SW 1271 (cell line): ENCODE measurements around the gene PRPF38A.

Source experiments
- DNase-seq, 2 experiments: peaks; one replicate each; lab custom pipeline; 2025; lab: John Stamatoyannopoulos, UW

Gene PRPF38A

DNA sequence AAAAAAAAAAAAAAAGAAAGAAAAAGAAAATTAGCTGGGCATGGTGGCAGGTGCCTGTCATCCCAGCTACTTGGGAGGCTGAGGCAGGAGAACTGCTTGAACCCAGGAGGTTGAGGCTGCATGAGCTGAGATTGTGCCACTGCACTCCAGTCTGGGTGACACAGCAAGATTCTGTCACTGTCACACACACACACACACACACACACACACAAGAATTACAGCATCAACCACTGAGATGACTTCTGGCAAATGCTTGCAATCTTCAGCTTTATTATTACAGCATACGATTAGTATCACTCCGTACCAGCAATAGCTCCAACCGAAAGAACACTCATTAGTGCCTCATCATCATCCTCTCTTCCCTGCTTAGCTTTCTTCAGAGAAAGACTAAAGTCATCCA lies 4.8 kb upstream of the PRPF38A start:
- no peak for DNase-seq

DNA sequence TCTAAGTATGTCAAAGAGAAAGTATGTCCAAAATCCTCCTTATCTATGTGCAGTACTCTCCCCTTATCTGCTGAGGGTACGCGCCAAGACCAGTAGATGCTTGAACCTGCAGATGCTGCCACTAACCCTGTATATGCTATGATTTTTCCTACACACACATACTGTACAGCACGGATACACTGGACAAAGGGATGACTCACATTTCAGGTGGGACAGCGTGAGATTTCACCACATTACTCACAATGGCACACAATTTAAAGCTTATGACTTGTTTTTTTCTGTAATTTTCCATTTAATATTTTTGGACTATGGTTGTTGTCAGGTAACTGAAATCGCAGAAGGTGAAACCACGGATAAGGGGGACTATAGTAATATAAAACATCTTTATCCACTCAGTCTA lies 4.3 kb upstream of the PRPF38A start:
- DNase-seq = no peak

DNA sequence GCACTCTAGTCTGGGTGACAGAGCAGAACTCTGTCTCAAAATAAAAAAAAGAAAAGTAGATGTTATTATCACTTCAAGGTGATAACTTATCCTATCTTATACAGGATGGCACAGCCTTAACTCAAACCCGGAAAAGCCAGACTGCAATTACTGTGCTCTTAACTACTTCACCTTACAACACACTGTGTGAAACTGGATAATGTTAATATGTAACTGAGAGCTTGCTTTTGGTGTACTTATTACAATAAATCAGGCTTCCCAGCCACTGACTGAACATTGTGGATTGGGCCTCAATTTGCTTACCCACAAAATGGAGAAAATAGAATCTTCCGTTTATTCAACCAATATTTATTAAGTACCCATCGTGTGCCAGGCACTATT lies 1.6 kb upstream of the PRPF38A start:
- no peak for DNase-seq

DNA sequence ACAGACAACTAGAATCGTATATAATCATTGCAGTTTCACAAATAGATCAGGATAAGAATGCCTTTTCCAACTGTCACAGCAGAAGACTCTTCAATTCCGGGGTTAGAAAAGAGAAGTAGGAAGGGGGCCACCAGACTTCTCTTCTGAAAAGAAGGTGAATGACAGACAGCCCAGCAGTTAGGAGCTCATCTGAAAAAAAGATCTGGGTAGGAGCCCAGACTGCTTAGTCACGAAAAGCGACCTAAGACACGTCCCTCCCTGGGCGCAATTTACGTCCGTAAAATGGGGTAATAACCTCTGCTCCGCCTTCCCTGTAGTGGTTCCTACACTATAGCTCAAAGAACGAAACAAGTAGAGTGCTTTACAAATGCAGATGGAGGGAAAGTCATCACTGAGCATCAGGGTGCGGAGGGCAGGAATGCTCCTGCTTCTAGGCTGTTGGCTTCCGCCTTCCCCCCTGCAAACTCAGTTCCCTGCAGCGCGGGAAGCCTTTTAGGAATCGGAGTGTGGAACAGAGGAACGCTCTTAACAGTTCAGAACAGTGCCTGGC lies 761 bp upstream of the PRPF38A start:
- DNase-seq = peak in 1 of 2 experiments; percentile 53

DNA sequence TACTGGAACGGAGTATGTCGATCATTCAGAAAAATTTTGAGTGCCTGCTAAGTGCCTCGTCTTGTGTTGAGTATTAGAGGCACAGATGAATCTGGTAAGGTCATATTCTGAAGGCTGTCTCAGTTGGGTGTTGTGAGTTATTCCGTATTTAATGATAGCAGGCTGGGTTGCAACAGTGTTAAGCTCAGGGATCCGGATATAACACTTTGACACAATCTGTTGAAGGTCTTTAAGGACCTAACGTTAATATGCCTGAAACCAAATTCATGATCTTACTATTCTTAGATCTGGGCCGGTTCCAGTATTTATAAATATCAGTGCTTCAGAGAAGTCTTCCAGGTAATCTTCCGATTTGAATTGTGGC lies 555 bp downstream of the PRPF38A start:
- no peak for DNase-seq

DNA sequence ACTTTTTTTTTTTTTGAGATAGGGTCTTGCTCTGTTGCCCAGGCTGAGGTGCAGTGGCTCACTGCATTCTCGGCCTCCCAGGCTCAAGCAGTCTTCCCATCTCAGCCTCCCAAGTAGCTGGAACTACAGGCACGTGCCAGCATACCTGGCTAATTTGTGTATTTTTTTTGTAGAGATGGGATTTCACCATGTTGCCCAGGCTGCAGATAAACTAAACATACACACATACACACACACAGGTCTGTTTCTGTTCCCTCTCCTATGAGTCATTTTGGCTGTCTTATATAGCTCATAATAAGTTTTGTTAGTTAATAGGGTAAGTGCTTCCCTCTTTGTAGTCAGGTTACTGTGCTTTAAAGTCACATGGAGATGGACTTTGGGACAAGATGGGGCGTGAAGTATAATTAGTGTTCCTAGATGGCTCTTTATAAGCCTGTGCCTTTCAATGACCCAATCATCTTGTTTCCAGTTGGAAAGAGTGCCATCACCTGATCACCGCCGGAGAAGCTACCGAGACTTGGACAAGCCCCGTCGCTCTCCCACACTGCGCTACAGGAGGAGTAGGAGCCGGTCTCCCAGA lies 9.1 kb downstream of the PRPF38A start:
- no peak for DNase-seq

DNA sequence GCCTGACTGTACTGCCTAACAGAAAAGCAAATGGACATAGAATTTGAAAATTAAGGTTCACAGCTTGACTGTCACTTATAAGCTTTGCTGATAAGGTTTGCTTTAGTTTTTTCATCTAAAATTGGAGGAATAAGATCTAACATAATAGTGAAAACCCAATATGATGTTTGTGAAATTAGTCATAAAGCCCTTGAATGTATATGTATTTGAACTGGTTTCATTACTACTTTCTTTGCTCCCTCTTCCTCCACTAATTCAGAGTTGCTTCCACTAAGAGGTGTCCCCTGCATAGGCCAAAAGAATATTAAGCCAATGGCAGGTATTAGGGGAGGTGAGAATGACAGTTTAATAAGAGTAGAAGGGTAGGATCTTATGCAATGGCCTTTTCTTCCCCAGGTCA lies 10.5 kb downstream of the PRPF38A start:
- DNase-seq = no peak

DNA sequence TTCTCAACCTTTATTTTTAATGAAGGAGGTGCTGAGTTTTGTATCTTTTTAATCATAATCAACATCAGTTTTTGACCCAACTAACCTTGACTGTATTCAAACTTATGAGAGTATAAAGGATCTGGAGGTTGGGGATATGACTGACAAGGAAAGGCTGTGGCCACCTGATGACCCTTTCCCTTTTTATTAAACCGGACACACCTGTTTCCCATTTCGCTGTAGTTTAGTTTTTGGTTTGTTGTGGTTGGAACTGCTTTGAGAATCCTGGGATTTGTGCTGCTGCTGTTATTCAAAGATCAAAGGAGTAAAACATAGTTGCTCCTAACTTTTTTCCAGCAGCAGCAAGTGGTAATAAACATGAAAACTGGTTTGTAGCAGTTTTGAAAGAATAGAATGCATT lies 12.4 kb downstream of the PRPF38A start:
- DNase-seq = no peak

DNA sequence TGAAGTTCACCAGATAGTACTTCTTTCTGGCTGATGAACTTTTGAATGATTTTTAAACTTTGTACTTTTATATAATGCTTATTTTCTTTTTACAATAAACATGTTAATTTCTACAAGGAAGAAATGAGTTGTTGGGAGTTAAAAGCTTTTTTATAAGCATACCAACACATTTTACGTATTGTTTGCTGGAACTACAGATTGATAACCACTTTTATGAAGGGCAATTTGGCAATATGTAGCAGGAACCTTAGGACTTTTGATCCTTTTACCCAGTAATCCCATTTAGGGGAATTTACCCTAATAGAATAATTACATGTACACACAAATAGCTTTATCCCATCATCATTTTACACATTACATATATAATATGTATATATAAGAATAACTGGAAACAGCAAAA lies 16.3 kb downstream of the PRPF38A start:
- no peak for DNase-seq

DNA sequence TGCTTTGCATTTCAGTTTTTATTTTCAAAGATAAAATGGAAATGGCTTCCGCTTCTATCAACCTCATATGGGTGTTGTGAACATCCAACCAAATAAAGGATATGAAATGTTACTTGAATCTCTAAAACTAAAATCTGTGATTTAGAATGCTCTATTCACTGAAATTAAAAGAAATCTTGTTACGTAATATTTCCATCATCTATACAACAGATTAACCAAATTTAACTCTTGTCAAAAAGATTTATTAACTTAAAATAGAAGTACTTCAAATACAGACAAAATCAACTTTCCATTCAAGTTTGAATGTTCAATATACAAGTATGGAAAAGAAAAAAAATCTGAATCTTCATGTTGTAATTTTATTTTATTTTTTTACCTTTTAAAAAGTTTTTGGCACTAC lies 18.7 kb downstream of the PRPF38A start:
- DNase-seq = no peak

DNA sequence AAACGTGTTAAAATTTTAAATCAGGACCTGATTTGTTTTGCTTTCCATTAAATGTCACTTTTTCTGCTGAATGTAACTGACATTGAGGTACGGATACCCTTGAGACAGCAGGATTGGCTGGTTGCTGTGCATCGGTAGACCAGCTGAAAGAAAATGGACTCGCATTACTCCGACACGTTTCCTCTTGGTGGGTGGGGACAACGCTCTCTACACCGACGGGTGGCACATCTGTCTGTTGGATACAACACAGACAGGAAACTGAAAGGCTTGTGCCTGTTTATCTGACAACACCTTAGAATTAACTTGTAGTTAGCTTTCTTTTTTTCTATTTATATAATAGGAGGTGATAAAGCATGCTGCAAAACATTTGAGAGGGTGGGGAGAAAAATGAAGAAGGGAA lies 19.4 kb downstream of the PRPF38A start:
- no peak for DNase-seq

DNA sequence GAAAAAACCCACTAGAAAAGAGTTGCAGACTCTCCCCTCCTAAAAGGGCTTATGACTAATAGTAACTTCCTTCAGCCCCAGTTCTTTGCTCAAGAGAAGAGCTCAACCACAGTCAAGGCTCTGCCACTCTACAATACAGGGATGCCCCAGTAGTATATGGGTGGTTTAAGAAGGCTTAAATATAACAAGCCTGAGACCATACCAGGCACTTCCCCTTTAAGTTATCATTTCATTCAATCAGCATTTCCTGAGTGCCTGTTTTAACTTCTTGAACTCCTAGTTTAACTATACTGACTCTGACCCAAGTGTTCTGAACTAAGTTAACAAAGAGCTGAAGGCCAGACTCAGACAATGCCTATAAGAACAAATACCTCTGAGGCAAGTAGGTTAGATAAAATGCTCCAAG lies 19.8 kb downstream of the PRPF38A start:
- no peak for DNase-seq

DNA sequence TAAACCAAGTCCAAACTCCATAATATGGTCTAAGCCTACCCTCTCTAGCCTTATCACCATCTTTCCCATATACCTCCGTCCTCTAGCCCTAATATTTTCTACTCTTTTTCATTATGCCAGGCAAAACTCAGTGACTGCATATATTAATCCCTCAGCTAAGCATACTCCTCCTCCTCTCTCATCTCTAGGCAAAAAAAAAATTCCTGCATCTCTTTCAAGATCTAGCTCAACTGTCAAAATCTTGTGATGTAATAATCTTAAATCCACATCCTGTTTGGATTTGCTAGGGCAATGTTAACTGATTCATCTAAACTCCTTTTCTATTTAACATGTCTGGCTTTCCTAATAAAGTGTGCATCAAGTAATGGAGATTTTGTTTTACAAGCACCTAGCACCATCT lies 20.4 kb downstream of the PRPF38A start:
- no peak for DNase-seq

DNA sequence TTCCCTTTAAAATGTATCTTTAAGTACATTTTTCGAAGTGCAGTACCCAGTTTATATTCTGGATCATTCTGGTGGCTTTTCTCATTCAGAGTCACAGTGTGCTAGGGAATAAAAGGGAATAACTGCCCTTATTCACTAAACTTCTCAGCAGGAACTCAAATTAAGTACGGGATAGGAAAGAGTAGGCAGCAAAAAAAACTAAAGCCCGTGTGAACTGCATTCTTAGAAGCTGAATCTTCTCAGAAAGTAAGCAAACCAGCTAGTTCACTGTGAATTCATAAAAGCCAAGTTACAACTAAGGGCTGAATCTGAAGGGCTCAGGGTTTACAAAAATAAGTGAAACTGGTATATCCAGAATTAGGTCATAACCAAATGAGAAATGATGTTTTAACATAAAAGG lies 22.0 kb downstream of the PRPF38A start:
- DNase-seq = no peak

DNA sequence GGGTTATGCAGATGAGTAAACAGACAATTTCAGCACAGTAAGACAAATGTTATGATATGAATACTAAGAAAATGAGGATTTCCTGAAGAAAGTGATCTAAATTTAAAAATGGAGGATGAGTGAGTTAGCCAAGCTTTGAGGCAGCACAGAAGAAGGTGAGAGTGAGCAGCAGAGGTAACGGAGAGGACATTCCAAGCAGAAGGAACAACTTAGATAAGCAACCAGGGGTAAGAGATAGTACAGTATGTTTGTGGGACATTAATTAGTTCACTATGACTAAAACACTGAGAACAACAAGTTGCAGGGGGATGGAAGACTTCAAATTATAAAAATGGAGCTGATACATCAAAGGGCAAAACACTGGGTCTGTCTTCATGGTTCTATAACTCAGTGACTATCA lies 22.8 kb downstream of the PRPF38A start:
- no peak for DNase-seq

DNA sequence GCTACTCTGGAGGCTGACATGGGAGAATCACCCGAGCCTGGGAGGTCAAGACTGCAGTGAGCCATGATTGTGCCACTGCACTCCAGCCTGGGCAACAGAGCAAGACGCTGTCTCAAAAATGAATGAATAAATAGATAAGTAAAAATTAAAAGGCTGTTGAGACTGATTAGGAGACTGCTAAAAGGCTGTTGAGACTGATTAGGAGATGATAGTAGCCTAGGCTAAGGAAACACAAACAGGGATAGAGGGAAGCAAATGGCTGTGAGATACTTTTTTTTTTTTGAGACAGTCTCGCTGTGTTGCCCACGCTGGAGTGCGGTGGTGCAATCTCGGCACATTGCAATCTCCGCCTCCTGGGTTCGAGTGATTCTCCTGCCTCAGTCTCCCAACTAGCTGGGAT lies 28.4 kb downstream of the PRPF38A start:
- no peak for DNase-seq

DNA sequence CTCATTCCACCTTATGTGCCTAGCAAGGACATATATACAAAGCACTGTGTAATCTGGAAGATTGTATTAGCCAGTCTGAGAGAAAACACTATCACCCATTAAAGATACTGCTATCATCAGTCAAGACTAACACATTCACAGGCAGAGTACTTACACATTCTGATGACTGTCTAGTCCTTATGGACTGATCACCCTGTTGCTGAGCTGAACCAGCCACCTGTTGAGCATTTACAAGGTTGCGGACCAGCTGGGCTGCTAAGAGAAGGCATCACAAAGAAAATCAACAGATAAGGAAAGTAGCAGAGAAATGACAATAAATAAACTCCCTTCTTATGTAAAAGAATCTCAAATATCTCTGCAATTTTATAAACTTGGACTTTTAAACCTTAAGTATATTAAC lies 30.8 kb downstream of the PRPF38A start:
- DNase-seq = no peak

DNA sequence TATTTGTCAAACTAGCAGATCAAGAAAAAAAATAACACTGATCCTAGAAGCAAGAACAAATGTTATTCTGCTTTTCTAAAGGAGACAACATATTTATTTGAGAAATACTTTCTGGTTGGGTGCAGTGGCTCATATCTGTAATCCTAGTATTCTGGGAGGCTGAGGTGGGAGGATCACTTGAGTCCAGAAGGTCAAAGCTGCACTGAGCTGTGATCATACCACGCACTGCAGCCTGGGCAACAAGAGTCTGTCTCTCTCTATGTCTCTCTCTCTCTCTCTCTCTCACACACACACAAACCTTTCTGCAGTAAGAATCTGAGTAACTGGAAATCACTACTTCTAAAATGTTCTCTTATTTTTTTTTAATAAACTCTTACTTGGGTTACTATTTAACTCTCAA lies 31.2 kb downstream of the PRPF38A start:
- no peak for DNase-seq

DNA sequence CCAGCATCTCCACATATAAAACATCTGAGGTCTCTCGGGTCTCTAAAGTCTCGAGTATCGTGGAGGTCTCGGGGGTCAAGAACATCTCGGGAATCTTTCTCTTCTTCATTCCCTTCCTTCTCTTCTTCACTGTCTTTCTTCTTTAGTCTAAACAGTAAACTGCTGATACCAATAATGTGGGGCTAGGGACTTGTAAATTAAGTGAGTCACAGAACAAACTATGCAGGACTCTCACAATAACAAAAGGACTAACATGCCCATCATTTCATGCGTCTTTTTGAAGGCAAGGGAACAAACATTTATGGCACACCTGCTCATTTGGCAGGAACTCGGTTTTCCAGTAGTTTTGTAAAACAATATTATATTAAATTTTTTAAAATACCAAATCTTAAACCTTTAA lies 32.4 kb downstream of the PRPF38A start:
- DNase-seq = no peak

DNA sequence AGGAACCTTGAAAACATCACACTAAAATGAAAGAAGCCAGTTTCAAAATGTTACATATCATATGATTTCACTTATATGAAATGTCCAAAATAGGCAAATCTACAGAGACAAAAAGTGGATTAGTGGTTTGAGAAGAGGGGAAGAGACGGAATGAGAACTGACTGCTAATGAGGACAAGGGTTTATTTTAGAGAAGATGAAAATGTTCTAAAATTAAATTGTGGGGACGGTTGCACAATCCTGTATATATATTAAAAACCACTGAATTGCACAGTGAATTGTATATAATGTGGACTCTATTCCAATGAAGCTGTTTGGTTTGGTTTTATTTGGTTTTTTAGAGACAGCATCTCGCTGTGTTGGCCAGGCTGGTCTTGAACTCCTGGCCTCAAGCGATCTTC lies 35.6 kb downstream of the PRPF38A start:
- DNase-seq = no peak

DNA sequence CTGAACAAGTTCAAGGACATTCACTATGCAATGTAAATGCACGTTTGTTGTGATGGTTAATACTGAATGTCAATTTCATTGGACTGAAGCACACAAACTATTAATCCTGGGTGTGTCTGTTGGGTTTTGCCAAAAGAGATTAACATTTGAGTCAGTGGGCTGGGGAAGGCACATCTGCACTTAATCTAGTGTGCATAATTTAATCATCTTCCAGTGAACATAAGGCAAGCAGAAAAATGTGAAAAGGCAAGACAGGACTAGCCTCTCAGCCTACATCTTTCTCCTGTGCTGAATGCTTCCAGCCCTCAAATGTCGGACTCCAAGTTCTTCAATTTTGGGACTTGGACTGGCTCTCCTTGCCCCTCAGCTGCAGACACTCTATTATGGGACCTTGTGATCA lies 40.1 kb downstream of the PRPF38A start:
- DNase-seq = no peak

DNA sequence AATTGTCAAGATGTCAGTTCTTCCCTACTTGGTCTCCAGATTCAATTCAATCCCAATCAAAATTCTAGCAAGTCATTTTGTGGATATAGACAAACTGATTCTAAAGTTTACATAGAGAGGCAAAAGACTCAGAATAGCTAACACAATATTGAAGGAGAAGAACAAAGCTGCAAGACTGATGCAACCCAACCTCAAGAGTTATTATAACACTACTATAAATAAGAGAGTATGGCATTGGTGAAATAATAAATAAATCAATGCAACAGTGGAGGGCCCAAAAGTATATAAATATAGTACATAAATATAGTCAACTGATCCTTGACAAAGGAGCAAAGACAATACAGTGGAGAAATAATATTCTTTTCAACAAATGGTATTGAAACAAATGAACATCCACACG lies 49.7 kb downstream of the PRPF38A start:
- no peak for DNase-seq

DNA sequence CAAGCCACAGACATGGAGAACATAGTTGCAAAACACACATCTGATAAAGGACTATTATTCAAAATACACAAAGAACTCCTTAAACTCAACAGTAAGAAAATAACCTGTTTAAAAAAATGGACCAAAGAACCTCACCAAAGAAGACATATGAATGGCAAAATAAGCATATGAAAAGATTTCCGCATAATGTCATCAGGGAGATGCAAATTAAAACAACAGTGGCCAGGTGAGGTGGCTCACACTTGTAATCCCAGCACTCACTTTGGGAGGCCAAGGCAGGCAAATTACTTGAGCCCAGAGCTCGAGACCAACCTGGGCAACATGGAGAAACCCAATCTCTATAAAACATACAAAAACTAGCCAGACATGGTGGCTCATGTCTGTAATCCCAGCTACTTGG lies 50.4 kb downstream of the PRPF38A start:
- no peak for DNase-seq

DNA sequence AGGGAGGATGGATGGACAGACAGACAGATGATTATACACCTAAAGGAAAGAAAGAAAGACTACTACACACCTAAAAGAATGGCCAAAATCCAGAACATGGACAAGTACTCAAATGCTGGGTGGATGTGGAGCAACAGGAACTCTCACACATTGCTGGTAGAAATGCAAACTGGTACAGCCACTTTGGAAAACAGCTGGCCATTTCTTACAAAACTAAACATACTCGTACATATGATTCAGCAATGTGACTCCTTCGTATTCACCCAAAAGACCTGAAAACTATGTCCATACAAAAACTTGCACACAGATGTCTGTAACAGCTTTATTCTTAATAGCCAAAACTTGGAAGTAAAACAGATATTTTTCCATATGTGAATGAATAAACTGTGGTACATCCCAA lies 51.3 kb downstream of the PRPF38A start:
- DNase-seq = no peak

DNA sequence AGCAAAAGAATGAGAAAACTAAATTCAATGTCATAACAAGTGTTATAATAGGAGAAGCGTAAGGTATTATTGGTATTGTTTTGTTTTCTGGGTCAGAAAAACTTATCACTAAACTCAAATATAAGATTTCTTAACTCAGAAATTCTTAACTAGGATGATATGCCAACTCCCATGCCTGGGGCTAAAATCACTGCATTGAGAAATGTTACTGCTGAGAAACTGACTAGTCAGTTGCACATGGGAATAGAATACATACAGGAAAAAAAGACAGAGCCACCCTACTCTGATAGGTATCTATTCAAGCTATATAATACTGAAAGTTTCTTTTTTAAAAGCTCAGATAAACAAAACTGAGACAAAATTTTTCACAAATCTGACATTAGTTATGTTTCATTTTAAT lies 56.3 kb downstream of the PRPF38A start:
- no peak for DNase-seq
